ENCODE results near the gene SDCCAG8. TPM values are rescaled to one million over a fixed set of nuclear protein-coding genes. Genes with fewer than 3 reads are reported as not detected.

Gene SDCCAG8
- total and polyA plus RNA-seq, 2 experiments from 2014 or later, result 28.0 to 66.7 TPM

DNA sequence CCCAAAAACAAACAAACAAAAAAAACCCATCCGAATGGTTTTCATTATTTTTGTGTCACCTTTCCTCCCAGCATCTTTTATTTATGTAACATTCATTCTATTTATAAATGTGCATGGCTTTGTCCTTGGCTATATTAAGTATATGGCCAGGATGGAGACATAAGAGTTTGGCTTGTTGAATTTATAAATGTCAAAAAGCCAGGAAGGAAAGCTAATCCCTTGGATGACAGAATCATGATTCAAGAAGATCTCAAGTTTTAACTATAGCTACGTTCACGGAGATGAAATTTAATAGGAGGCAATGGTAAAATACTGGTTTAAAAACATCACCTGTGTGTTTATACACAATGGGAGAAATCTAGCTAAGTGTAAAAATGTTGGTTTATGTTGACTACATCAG lies 5.7 kb upstream of the SDCCAG8 start:
- H3K4me3 Mint-ChIP-seq, result no peak overlapping the region
- TF ChIP-seq, protein P1, sequence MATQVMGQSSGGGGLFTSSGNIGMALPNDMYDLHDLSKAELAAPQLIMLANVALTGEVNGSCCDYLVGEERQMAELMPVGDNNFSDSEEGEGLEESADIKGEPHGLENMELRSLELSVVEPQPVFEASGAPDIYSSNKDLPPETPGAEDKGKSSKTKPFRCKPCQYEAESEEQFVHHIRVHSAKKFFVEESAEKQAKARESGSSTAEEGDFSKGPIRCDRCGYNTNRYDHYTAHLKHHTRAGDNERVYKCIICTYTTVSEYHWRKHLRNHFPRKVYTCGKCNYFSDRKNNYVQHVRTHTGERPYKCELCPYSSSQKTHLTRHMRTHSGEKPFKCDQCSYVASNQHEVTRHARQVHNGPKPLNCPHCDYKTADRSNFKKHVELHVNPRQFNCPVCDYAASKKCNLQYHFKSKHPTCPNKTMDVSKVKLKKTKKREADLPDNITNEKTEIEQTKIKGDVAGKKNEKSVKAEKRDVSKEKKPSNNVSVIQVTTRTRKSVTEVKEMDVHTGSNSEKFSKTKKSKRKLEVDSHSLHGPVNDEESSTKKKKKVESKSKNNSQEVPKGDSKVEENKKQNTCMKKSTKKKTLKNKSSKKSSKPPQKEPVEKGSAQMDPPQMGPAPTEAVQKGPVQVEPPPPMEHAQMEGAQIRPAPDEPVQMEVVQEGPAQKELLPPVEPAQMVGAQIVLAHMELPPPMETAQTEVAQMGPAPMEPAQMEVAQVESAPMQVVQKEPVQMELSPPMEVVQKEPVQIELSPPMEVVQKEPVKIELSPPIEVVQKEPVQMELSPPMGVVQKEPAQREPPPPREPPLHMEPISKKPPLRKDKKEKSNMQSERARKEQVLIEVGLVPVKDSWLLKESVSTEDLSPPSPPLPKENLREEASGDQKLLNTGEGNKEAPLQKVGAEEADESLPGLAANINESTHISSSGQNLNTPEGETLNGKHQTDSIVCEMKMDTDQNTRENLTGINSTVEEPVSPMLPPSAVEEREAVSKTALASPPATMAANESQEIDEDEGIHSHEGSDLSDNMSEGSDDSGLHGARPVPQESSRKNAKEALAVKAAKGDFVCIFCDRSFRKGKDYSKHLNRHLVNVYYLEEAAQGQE (IDR thresholded peaks at IDR 0.05; ENCODE audit: unreplicated experiment), result no peak

DNA sequence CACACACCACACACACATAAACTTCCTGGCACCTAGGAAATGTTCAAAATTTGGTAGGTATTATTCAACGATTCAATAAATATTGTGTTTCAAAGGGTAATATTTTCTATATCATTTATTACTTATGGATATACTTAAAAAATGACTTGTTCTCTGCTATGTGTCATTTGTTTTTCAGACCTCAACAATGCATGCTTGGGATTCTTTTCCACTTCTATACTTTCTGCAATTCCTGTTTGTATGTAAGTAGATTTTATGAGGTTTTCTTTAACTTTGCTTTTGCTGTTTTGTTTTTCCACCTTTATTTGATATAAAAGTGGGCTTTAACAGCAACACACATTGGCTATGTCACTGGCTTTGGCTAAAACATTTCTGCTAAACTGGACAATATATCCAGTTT lies 4.3 kb upstream of the SDCCAG8 start:
- peaks cover 80% of the 10 kb centered on the region for H3K79me2 ChIP-seq (replicated peaks; ENCODE audit: insufficient read depth)
- Mint-ChIP-seq H3K4me3 (peak overlapping the region; percentile 40; the same call in 1 of the 3 replicates), H3K27me3 (ENCODE audit: insufficient read depth, low read depth, poor library complexity) (peaks cover 6% of the 10 kb centered on the region), H3K9me3 (no peaks in the 10 kb centered on the region), H3K4me1 (peaks cover 43% of the 10 kb centered on the region), H3K36me3 (ENCODE audit: low read depth) (no peaks in the 10 kb centered on the region; the same call in 2 of the 3 replicates), H3K27ac (no peak overlapping the region)
- H2AFZ ChIP-seq, result no peak overlapping the region
- H3F3A ChIP-seq (replicated peaks; ENCODE audit: low read depth), result no peaks in the 10 kb centered on the region
- DNase-seq (ENCODE audit: low spot score) (no peak), ATAC-seq (no peak)
- peak overlapping the region; percentile 85 for H3K4me2 ChIP-seq
- no peaks in the 10 kb centered on the region for H3K9me2 ChIP-seq (ENCODE audit: insufficient read depth)
- no peaks in the 10 kb centered on the region for H3K27me3 ChIP-seq (ENCODE audit: insufficient read depth)
- peaks cover 28% of the 10 kb centered on the region for H4K20me1 ChIP-seq (replicated peaks; ENCODE audit: insufficient read depth)
- H3K27ac ChIP-seq (ENCODE audit: low read depth), result no peak overlapping the region
- H3K4me1 ChIP-seq (ENCODE audit: insufficient read depth), result peaks cover 36% of the 10 kb centered on the region
- H3K4me3 ChIP-seq, result no peak overlapping the region
- no peaks in the 10 kb centered on the region for H3K36me3 ChIP-seq (ENCODE audit: insufficient read depth)
- TF ChIP-seq STAT1 (IDR thresholded peaks at IDR 0.05; ENCODE audit: unreplicated experiment) (no peak), ZNF114 (CRISPR knock-in tag; IDR thresholded peaks at IDR 0.05) (no peak), NANOG (IDR thresholded peaks at IDR 0.05; ENCODE audit: borderline replicate concordance) (no peak)
- TF ChIP-seq, protein P2, sequence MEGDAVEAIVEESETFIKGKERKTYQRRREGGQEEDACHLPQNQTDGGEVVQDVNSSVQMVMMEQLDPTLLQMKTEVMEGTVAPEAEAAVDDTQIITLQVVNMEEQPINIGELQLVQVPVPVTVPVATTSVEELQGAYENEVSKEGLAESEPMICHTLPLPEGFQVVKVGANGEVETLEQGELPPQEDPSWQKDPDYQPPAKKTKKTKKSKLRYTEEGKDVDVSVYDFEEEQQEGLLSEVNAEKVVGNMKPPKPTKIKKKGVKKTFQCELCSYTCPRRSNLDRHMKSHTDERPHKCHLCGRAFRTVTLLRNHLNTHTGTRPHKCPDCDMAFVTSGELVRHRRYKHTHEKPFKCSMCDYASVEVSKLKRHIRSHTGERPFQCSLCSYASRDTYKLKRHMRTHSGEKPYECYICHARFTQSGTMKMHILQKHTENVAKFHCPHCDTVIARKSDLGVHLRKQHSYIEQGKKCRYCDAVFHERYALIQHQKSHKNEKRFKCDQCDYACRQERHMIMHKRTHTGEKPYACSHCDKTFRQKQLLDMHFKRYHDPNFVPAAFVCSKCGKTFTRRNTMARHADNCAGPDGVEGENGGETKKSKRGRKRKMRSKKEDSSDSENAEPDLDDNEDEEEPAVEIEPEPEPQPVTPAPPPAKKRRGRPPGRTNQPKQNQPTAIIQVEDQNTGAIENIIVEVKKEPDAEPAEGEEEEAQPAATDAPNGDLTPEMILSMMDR (conservative IDR thresholded peaks at IDR 0.05; ENCODE audit: low read depth in 2 of 2), result no peak
- TF ChIP-seq, protein P1 (IDR thresholded peaks at IDR 0.05; ENCODE audit: unreplicated experiment), result no peak
- TF ChIP-seq, protein P3, sequence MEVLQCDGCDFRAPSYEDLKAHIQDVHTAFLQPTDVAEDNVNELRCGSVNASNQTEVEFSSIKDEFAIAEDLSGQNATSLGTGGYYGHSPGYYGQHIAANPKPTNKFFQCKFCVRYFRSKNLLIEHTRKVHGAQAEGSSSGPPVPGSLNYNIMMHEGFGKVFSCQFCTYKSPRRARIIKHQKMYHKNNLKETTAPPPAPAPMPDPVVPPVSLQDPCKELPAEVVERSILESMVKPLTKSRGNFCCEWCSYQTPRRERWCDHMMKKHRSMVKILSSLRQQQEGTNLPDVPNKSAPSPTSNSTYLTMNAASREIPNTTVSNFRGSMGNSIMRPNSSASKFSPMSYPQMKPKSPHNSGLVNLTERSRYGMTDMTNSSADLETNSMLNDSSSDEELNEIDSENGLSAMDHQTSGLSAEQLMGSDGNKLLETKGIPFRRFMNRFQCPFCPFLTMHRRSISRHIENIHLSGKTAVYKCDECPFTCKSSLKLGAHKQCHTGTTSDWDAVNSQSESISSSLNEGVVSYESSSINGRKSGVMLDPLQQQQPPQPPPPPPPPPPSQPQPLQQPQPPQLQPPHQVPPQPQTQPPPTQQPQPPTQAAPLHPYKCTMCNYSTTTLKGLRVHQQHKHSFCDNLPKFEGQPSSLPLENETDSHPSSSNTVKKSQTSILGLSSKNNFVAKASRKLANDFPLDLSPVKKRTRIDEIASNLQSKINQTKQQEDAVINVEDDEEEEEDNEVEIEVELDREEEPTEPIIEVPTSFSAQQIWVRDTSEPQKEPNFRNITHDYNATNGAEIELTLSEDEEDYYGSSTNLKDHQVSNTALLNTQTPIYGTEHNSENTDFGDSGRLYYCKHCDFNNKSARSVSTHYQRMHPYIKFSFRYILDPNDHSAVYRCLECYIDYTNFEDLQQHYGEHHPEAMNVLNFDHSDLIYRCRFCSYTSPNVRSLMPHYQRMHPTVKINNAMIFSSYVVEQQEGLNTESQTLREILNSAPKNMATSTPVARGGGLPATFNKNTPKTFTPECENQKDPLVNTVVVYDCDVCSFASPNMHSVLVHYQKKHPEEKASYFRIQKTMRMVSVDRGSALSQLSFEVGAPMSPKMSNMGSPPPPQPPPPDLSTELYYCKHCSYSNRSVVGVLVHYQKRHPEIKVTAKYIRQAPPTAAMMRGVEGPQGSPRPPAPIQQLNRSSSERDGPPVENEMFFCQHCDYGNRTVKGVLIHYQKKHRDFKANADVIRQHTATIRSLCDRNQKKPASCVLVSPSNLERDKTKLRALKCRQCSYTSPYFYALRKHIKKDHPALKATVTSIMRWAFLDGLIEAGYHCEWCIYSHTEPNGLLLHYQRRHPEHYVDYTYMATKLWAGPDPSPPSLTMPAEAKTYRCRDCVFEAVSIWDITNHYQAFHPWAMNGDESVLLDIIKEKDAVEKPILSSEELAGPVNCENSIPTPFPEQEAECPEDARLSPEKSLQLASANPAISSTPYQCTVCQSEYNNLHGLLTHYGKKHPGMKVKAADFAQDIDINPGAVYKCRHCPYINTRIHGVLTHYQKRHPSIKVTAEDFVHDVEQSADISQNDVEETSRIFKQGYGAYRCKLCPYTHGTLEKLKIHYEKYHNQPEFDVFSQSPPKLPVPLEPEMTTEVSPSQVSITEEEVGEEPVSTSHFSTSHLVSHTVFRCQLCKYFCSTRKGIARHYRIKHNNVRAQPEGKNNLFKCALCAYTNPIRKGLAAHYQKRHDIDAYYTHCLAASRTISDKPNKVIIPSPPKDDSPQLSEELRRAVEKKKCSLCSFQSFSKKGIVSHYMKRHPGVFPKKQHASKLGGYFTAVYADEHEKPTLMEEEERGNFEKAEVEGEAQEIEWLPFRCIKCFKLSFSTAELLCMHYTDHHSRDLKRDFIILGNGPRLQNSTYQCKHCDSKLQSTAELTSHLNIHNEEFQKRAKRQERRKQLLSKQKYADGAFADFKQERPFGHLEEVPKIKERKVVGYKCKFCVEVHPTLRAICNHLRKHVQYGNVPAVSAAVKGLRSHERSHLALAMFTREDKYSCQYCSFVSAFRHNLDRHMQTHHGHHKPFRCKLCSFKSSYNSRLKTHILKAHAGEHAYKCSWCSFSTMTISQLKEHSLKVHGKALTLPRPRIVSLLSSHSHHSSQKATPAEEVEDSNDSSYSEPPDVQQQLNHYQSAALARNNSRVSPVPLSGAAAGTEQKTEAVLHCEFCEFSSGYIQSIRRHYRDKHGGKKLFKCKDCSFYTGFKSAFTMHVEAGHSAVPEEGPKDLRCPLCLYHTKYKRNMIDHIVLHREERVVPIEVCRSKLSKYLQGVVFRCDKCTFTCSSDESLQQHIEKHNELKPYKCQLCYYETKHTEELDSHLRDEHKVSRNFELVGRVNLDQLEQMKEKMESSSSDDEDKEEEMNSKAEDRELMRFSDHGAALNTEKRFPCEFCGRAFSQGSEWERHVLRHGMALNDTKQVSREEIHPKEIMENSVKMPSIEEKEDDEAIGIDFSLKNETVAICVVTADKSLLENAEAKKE (CRISPR knock-in tag; IDR thresholded peaks at IDR 0.05), result no peak

More for the DNA sequence above, 5.7 kb upstream of the SDCCAG8 start:
- no peaks in the 10 kb centered on the region for H3K9me2 ChIP-seq (ENCODE audit: insufficient read depth)
- Mint-ChIP-seq H3K36me3 (ENCODE audit: low read depth) (peaks cover 5% of the 10 kb centered on the region), H3K27me3 (ENCODE audit: insufficient read depth, low read depth, poor library complexity) (peaks cover 6% of the 10 kb centered on the region), H3K27ac (no peak overlapping the region), H3K9me3 (no peaks in the 10 kb centered on the region), H3K4me1 (peaks cover 43% of the 10 kb centered on the region)
- no peaks in the 10 kb centered on the region for H3K27me3 ChIP-seq (ENCODE audit: insufficient read depth)
- no peak overlapping the region for H3K27ac ChIP-seq (ENCODE audit: low read depth)
- peak overlapping the region; percentile 35; the same call in 1 of the 2 replicates for H3K4me2 ChIP-seq
- no peaks in the 10 kb centered on the region for H3K36me3 ChIP-seq (ENCODE audit: insufficient read depth)
- peaks cover 33% of the 10 kb centered on the region for H4K20me1 ChIP-seq (replicated peaks; ENCODE audit: insufficient read depth)
- no peaks in the 10 kb centered on the region for H3F3A ChIP-seq (replicated peaks; ENCODE audit: low read depth)
- H3K79me2 ChIP-seq (replicated peaks; ENCODE audit: insufficient read depth), result peaks cover 92% of the 10 kb centered on the region
- no peak overlapping the region for H3K4me3 ChIP-seq
- ATAC-seq (no peak), DNase-seq (ENCODE audit: low spot score) (no peak)
- no peak overlapping the region for H2AFZ ChIP-seq
- H3K4me1 ChIP-seq (ENCODE audit: insufficient read depth), result peaks cover 33% of the 10 kb centered on the region

Data from GM23338 (cell line).